HUES6 (cell line): ENCODE results near the gene TF.

Experiments
- H3K27ac ChIP-seq: 2 replicates; pipeline ENCODE4 v1.7.0; 2013; ENCODE audit warnings: low read depth, mild to moderate bottlenecking, low read length, inconsistent platforms
- H3K27me3 ChIP-seq: 2 replicates; pipeline ENCODE4 v1.6.1; 2013; ENCODE audit warnings: low read length; ENCODE audit not compliant: control insufficient read depth, insufficient read depth
- H3K36me3 ChIP-seq: 2 replicates; pipeline ENCODE4 v1.6.1; 2013; ENCODE audit warnings: low read length; ENCODE audit not compliant: control insufficient read depth, insufficient read depth
- H3K4me1 ChIP-seq: 2 replicates; pipeline ENCODE4 v1.6.1; 2013; ENCODE audit warnings: low read length; ENCODE audit not compliant: control insufficient read depth, insufficient read depth
- H3K4me3 ChIP-seq: 2 replicates; pipeline ENCODE4 v1.5.1; 2013; ENCODE audit warnings: low read depth, low read length
- H3K9ac ChIP-seq: one replicate; pipeline ENCODE4 v1.6.1; 2013; ENCODE audit warnings: mild to moderate bottlenecking, low read length
- H3K9me3 ChIP-seq: 2 replicates; pipeline ENCODE4 v1.6.1; 2013; ENCODE audit warnings: low read depth, low read length; ENCODE audit not compliant: control insufficient read depth, insufficient read depth

Gene TF

GRCh38 chr3:133788024-133788423 is 41.8 kb downstream of the TF start:
- Histone ChIP-seq H3K9ac (no peak overlapping the region), H3K27ac (no peak overlapping the region), H3K27me3 (no peaks in the 10 kb centered on the region), H3K4me3 (no peak overlapping the region), H3K9me3 (peaks cover 58% of the 10 kb centered on the region), H3K4me1 (no peaks in the 10 kb centered on the region), H3K36me3 (no peaks in the 10 kb centered on the region)

- Histone ChIP-seq H3K4me1 (no peaks in the 10 kb centered on the region), H3K27me3 (no peaks in the 10 kb centered on the region), H3K9me3 (peaks cover 64% of the 10 kb centered on the region), H3K4me3 (0 out of 2 replicates have a peak overlapping the region, but pooled peaks have one; percentile 13), H3K27ac (no peak overlapping the region), H3K36me3 (no peaks in the 10 kb centered on the region), H3K9ac (no peak overlapping the region)
Measured at GRCh38 chr3:133792171-133792763, 46.1 kb downstream of the TF start.

GRCh38 chr3:133797396-133798105 is 51.4 kb downstream of the TF start:
- Histone ChIP-seq H3K27me3 (peaks cover 2% of the 10 kb centered on the region; the same call in 1 of the 2 replicates), H3K9ac (no peak overlapping the region), H3K9me3 (peaks cover 31% of the 10 kb centered on the region), H3K36me3 (no peaks in the 10 kb centered on the region), H3K4me3 (no peak overlapping the region), H3K4me1 (no peaks in the 10 kb centered on the region), H3K27ac (no peak overlapping the region)

GRCh38 chr3:133799794-133800585 is 53.8 kb downstream of the TF start:
- no peaks in the 10 kb centered on the region for H3K36me3 ChIP-seq
- H3K27ac ChIP-seq = no peak overlapping the region
- peaks cover 14% of the 10 kb centered on the region for H3K9me3 ChIP-seq
- H3K27me3 ChIP-seq = peaks cover 2% of the 10 kb centered on the region; the same call in 1 of the 2 replicates
- no peak overlapping the region for H3K4me3 ChIP-seq
- H3K9ac ChIP-seq = no peak overlapping the region
- no peaks in the 10 kb centered on the region for H3K4me1 ChIP-seq

GRCh38 chr3:133803469-133803868 is 57.3 kb downstream of the TF start:
- Histone ChIP-seq H3K9ac (no peak overlapping the region), H3K27ac (no peak overlapping the region)

GRCh38 chr3:133804896-133805295 is 58.7 kb downstream of the TF start:
- Histone ChIP-seq H3K4me3 (peak overlapping the region; percentile 96), H3K9me3 (no peaks in the 10 kb centered on the region), H3K9ac (no peak overlapping the region), H3K27me3 (peaks cover under 1% of the 10 kb centered on the region; the same call in 1 of the 2 replicates), H3K4me1 (no peaks in the 10 kb centered on the region), H3K27ac (no peak overlapping the region), H3K36me3 (peaks cover 22% of the 10 kb centered on the region)

More at GRCh38 chr3:133803469-133803868, 57.3 kb downstream of the TF start:
- Histone ChIP-seq H3K4me3 (no peak overlapping the region), H3K4me1 (no peaks in the 10 kb centered on the region), H3K9me3 (no peaks in the 10 kb centered on the region), H3K27me3 (peaks cover 2% of the 10 kb centered on the region; the same call in 1 of the 2 replicates), H3K36me3 (peaks cover 12% of the 10 kb centered on the region)

- no peaks in the 10 kb centered on the region for H3K9me3 ChIP-seq
- no peak overlapping the region for H3K9ac ChIP-seq
- peaks cover 27% of the 10 kb centered on the region for H3K36me3 ChIP-seq
- no peaks in the 10 kb centered on the region for H3K4me1 ChIP-seq
- no peaks in the 10 kb centered on the region; the same call in 1 of the 2 replicates for H3K27me3 ChIP-seq
- H3K27ac ChIP-seq = no peak overlapping the region
- peak overlapping the region; percentile 96 for H3K4me3 ChIP-seq
Measured at GRCh38 chr3:133805384-133805701, 59.1 kb downstream of the TF start.

GRCh38 chr3:133805702-133806475 is 59.7 kb downstream of the TF start, which contains the start of gene SRPRB:
Gene SRPRB, plus strand, starts transcription at chr3:133805815. Its CDS starts 34 bp downstream, at chr3:133805849.
- Histone ChIP-seq H3K27ac (no peak within 1 kb of the TSS), H3K27me3 (no peaks in the 10 kb centered on the region), H3K4me1 (no peaks in the 10 kb centered on the region)

GRCh38 chr3:133812872-133813271 is 66.7 kb downstream of the TF start:
- Histone ChIP-seq H3K9me3 (no peaks in the 10 kb centered on the region), H3K4me3 (no peak overlapping the region), H3K27me3 (no peaks in the 10 kb centered on the region), H3K36me3 (peaks cover 84% of the 10 kb centered on the region), H3K4me1 (no peaks in the 10 kb centered on the region), H3K9ac (no peak overlapping the region), H3K27ac (no peak overlapping the region)

More at GRCh38 chr3:133805702-133806475, 59.7 kb downstream of the TF start, which contains the start of gene SRPRB:
- H3K4me3 ChIP-seq = peak within 1 kb of the TSS; percentile 96
- H3K36me3 ChIP-seq = peaks cover 32% of the 10 kb centered on the region
- H3K9ac ChIP-seq = peak within 1 kb of the TSS; percentile 82
- H3K9me3 ChIP-seq = no peaks in the 10 kb centered on the region

- Histone ChIP-seq H3K9me3 (no peaks in the 10 kb centered on the region), H3K27me3 (no peaks in the 10 kb centered on the region), H3K4me1 (no peaks in the 10 kb centered on the region), H3K27ac (no peak overlapping the region), H3K36me3 (peaks cover 80% of the 10 kb centered on the region), H3K9ac (no peak overlapping the region), H3K4me3 (no peak overlapping the region)
Measured at GRCh38 chr3:133815386-133815785, 69.2 kb downstream of the TF start.
